Epithelial cell of prostate (primary cell): Measurements from ENCODE around the gene NECAB2.
"Not testable (repeated sequence)": the region's sequence is repeated elsewhere in the genome, so short reads cannot be mapped to it uniquely, and the experiment has no call there.

ENCODE experiments used
- DNase-seq: peaks from one replicate; pipeline ENCODE4 v3.0.0-alpha.2; 2011; ENCODE audit warnings: low read depth, low spot score
- H3K27ac ChIP-seq: fragments of 450-650 bp; 2 replicates; pipeline ENCODE4 v1.5.1; 2017; ENCODE audit warnings: mild to moderate bottlenecking

The NECAB2 gene

GRCh38 chr16:83935005-83935857 is 32.8 kb upstream of the NECAB2 start:
- no peak overlapping the region for H3K27ac ChIP-seq
- DNase-seq = no peak

- no peak for DNase-seq
- H3K27ac ChIP-seq = no peak overlapping the region
Observed at GRCh38 chr16:83935858-83936255, 32.2 kb upstream of the NECAB2 start.

GRCh38 chr16:83936581-83937165 is 31.4 kb upstream of the NECAB2 start:
- DNase-seq = no peak

GRCh38 chr16:83937267-83937666 is 30.8 kb upstream of the NECAB2 start:
- DNase-seq = no peak

More at GRCh38 chr16:83936581-83937165, 31.4 kb upstream of the NECAB2 start:
- H3K27ac ChIP-seq = no peak overlapping the region

GRCh38 chr16:83937922-83938885 is 29.8 kb upstream of the NECAB2 start:
- no peak overlapping the region for H3K27ac ChIP-seq
- DNase-seq = no peak

More at GRCh38 chr16:83937267-83937666, 30.8 kb upstream of the NECAB2 start:
- no peak overlapping the region for H3K27ac ChIP-seq

- no peak for DNase-seq
- H3K27ac ChIP-seq = no peak overlapping the region
Observed at GRCh38 chr16:83939266-83939855, 28.7 kb upstream of the NECAB2 start.

- no peak for DNase-seq
- H3K27ac ChIP-seq = no peak overlapping the region
Observed at GRCh38 chr16:83940119-83940518, 27.9 kb upstream of the NECAB2 start.

GRCh38 chr16:83940630-83941378 is 27.2 kb upstream of the NECAB2 start:
- no peak overlapping the region for H3K27ac ChIP-seq

GRCh38 chr16:83941546-83941945 is 26.5 kb upstream of the NECAB2 start:
- H3K27ac ChIP-seq, DNase-seq: not testable (repeated sequence)

More at GRCh38 chr16:83940630-83941378, 27.2 kb upstream of the NECAB2 start:
- DNase-seq = no peak

- DNase-seq = no peak
- H3K27ac ChIP-seq = no peak overlapping the region
Observed at GRCh38 chr16:83942074-83942473, 26.0 kb upstream of the NECAB2 start.

- no peak overlapping the region for H3K27ac ChIP-seq
- no peak for DNase-seq
Observed at GRCh38 chr16:83942815-83943515, 25.1 kb upstream of the NECAB2 start.

GRCh38 chr16:83943516-83944050 is 24.5 kb upstream of the NECAB2 start:
- no peak overlapping the region for H3K27ac ChIP-seq
- DNase-seq = no peak

GRCh38 chr16:83945587-83945986 is 22.5 kb upstream of the NECAB2 start:
- no peak overlapping the region for H3K27ac ChIP-seq
- no peak for DNase-seq

GRCh38 chr16:83946154-83946780 is 21.8 kb upstream of the NECAB2 start:
- H3K27ac ChIP-seq = no peak overlapping the region
- DNase-seq = no peak

GRCh38 chr16:83946781-83947566 is 21.1 kb upstream of the NECAB2 start:
- H3K27ac ChIP-seq = no peak overlapping the region
- DNase-seq = no peak

GRCh38 chr16:83947642-83948234 is 20.3 kb upstream of the NECAB2 start:
- H3K27ac ChIP-seq = no peak overlapping the region
- no peak for DNase-seq
